Erythroblast (primary cell): Measurements from ENCODE around the gene KRTAP10-10.
"Not testable (repeated sequence)": the region's sequence is repeated elsewhere in the genome, so short reads cannot be mapped to it uniquely, and the experiment has no call there.

Experiments
- GATA1 ChIP-seq: IDR thresholded peaks from 2 replicates; pipeline ENCODE4 v1.6.1; 2011; ENCODE audit warnings: low read depth, mild to moderate bottlenecking, control low read depth, low read length, moderate library complexity
- POLR2A ChIP-seq: IDR thresholded peaks from 2 replicates; pipeline ENCODE4 v1.6.1; 2011; ENCODE audit warnings: mild to moderate bottlenecking, low read length

DNA sequence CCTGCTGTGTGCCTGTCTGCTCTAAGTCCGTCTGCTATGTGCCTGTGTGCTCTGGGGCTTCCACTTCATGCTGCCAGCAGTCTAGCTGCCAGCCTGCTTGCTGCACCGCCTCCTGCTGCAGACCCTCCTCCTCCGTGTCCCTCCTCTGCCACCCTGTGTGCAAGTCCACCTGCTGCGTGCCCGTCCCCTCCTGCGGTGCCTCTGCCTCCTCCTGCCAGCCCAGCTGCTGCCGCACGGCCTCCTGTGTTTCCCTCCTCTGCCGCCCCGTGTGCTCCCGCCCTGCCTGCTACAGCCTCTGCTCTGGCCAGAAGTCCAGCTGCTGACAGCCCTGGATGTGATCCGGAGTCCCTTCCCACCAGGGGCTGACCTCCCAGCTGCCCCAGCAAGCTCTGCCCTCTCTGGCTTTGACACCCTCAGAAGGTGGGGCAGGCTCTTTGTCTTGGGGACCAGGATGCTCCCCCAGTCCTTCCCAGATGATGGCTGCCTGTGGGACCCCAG lies 744 bp downstream of the KRTAP10-10 start:
- not testable (repeated sequence) for TF ChIP-seq POLR2A, GATA1
